ENCODE measurements around the gene UBE2QL1. TPM values are rescaled to one million over a fixed set of nuclear protein-coding genes. Genes with fewer than 3 reads are reported as not detected.

Gene UBE2QL1
- total RNA-seq, 4 donors from 2014 or later: 0.37 to 0.96 (median 0.64) TPM; not detected in 1

- DNase-seq: no peak
- Histone ChIP-seq H3K36me3 (no peaks in the 10 kb centered on the region), H3K4me3 (no peak overlapping the region), H3K4me1 (no peaks in the 10 kb centered on the region), H3K27ac (no peak overlapping the region), H3K27me3 (no peaks in the 10 kb centered on the region), H3K9me3 (no peaks in the 10 kb centered on the region)
- 48 to 79% methylated on average over 3 to 11 of the region's 11 CpGs for WGBS, 2 donors (ENCODE audit: low coverage in 1 of 2)
- intact Hi-C loops (cut with DNase I; ENCODE audit: low total_unique reads) (no loop called here), in situ Hi-C loops (cut with MboI; ENCODE audit: low pct_ligation_motif_present in 1 of 4, low pct_unique_long_range_greater_than_20kb in 1 of 4, low sequenced_read_pairs in 3 of 4) (no loop called here)
- TF ChIP-seq EP300 (IDR thresholded peaks at IDR 0.05; ENCODE audit: low read depth) (no peak), POLR2A (IDR thresholded peaks at IDR 0.05) (no peak), CTCF (IDR thresholded peaks at IDR 0.05) (no peak), POLR2AphosphoS5 (IDR thresholded peaks at IDR 0.05) (no peak)
Measured at GRCh38 chr5:6505783-6506557, 57.3 kb downstream of the UBE2QL1 start.

GRCh38 chr5:6506611-6507010 lies 58.0 kb downstream of the UBE2QL1 start:
- intact Hi-C loops (cut with DNase I; ENCODE audit: low total_unique reads): no loop called here
- H3K36me3 ChIP-seq: no peaks in the 10 kb centered on the region
- H3K4me3 ChIP-seq: no peak overlapping the region
- in situ Hi-C loops (cut with MboI; ENCODE audit: low pct_ligation_motif_present in 1 of 4, low pct_unique_long_range_greater_than_20kb in 1 of 4, low sequenced_read_pairs in 3 of 4): no loop called here
- H3K27ac ChIP-seq: no peak overlapping the region
- TF ChIP-seq EP300 (IDR thresholded peaks at IDR 0.05; ENCODE audit: low read depth) (no peak), CTCF (IDR thresholded peaks at IDR 0.05) (no peak), POLR2A (IDR thresholded peaks at IDR 0.05) (no peak), POLR2AphosphoS5 (IDR thresholded peaks at IDR 0.05) (no peak)
- 69 to 73% methylated on average over 5 to 16 of the region's 16 CpGs for WGBS, 2 donors (ENCODE audit: low coverage in 1 of 2)
- no peaks in the 10 kb centered on the region for H3K4me1 ChIP-seq
- no peak for DNase-seq
- H3K27me3 ChIP-seq: no peaks in the 10 kb centered on the region
- no peaks in the 10 kb centered on the region for H3K9me3 ChIP-seq

GRCh38 chr5:6508931-6509330 lies 60.3 kb downstream of the UBE2QL1 start:
- TF ChIP-seq CTCF (IDR thresholded peaks at IDR 0.05) (no peak), POLR2AphosphoS5 (IDR thresholded peaks at IDR 0.05) (no peak), POLR2A (IDR thresholded peaks at IDR 0.05) (no peak), EP300 (IDR thresholded peaks at IDR 0.05; ENCODE audit: low read depth) (no peak)
- Histone ChIP-seq H3K27ac (no peak overlapping the region), H3K9me3 (no peaks in the 10 kb centered on the region), H3K27me3 (no peaks in the 10 kb centered on the region), H3K4me3 (no peak overlapping the region), H3K4me1 (no peaks in the 10 kb centered on the region), H3K36me3 (no peaks in the 10 kb centered on the region)
- in situ Hi-C loops (cut with MboI; ENCODE audit: low pct_ligation_motif_present in 1 of 4, low pct_unique_long_range_greater_than_20kb in 1 of 4, low sequenced_read_pairs in 3 of 4) (no loop called here), intact Hi-C loops (cut with DNase I; ENCODE audit: low total_unique reads) (no loop called here)
- 75% methylated on average over 11 of the region's 11 CpGs; no CpG with 5 or more reads in 1 of the 2 donors for WGBS, 2 donors (ENCODE audit: low coverage in 1 of 2)
- DNase-seq: no peak

GRCh38 chr5:6510132-6510531 lies 61.5 kb downstream of the UBE2QL1 start:
- TF ChIP-seq POLR2A (IDR thresholded peaks at IDR 0.05) (no peak), POLR2AphosphoS5 (IDR thresholded peaks at IDR 0.05) (no peak), EP300 (IDR thresholded peaks at IDR 0.05; ENCODE audit: low read depth) (no peak), CTCF (IDR thresholded peaks at IDR 0.05) (no peak)
- in situ Hi-C loops (cut with MboI; ENCODE audit: low pct_ligation_motif_present in 1 of 4, low pct_unique_long_range_greater_than_20kb in 1 of 4, low sequenced_read_pairs in 3 of 4) (no loop called here), intact Hi-C loops (cut with DNase I; ENCODE audit: low total_unique reads) (no loop called here)
- Histone ChIP-seq H3K4me3 (no peak overlapping the region), H3K27me3 (no peaks in the 10 kb centered on the region), H3K4me1 (no peaks in the 10 kb centered on the region), H3K27ac (no peak overlapping the region), H3K9me3 (no peaks in the 10 kb centered on the region), H3K36me3 (no peaks in the 10 kb centered on the region)
- no peak for DNase-seq
- 85% methylated on average over 2 of the region's 2 CpGs; no CpG with 5 or more reads in 1 of the 2 donors for WGBS, 2 donors (ENCODE audit: low coverage in 1 of 2)

All from transverse colon (tissue), 4 donors.